HepG2 (cell line): ENCODE measurements around the gene GRK5. TPM values are rescaled to one million over a fixed set of nuclear protein-coding genes. Genes with fewer than 3 reads are reported as not detected.

Source experiments
- ATF2 ChIP-seq: sonication (generic); formaldehyde crosslinking; IDR thresholded peaks from 2 replicates; pipeline ENCODE4 v1.4.0; 2020; ENCODE audit warnings: missing genetic modification reagents
- BORCS8-MEF2B ChIP-seq: sonication (generic); formaldehyde crosslinking; IDR thresholded peaks from 2 replicates; pipeline ENCODE4 v1.8.0; 2022; ENCODE audit warnings: mild to moderate bottlenecking, missing genetic modification reagents
- DRAP1 ChIP-seq: IDR thresholded peaks from 2 replicates; pipeline ENCODE4 v1.6.1; 2016; ENCODE audit warnings: missing genetic modification reagents, missing compliant biosample characterization
- FOXO4 ChIP-seq: sonication (generic); formaldehyde crosslinking; conservative IDR thresholded peaks from 2 replicates; pipeline ENCODE4 v1.8.1; 2023; ENCODE audit warnings: missing genetic modification reagents
- MAFG ChIP-seq: sonication (generic); formaldehyde crosslinking; IDR thresholded peaks from 2 replicates; pipeline ENCODE4 v1.5.1; 2020; ENCODE audit warnings: mild to moderate bottlenecking, missing genetic modification reagents
- NFATC3 ChIP-seq: sonication (generic); formaldehyde crosslinking; IDR thresholded peaks from 2 replicates; pipeline ENCODE4 v1.5.1; 2020; ENCODE audit warnings: mild to moderate bottlenecking, missing genetic modification reagents
- PAXIP1 ChIP-seq: sonication (generic); formaldehyde crosslinking; conservative IDR thresholded peaks from 2 replicates; pipeline ENCODE4 v1.4.0; 2020; ENCODE audit warnings: mild to moderate bottlenecking, missing genetic modification reagents, moderate library complexity
- U2AF1 ChIP-seq: fragments of 200-400 bp; formaldehyde crosslinking; optimal IDR thresholded peaks from 2 replicates; pipeline ENCODE3; 2017; ENCODE audit warnings: mild to moderate bottlenecking, low read depth, low read length
- ZNF484 ChIP-seq: sonication (generic); formaldehyde crosslinking; IDR thresholded peaks from 2 replicates; pipeline ENCODE4 v1.5.1; 2020; ENCODE audit warnings: mild to moderate bottlenecking, low read depth, missing genetic modification reagents, borderline replicate concordance
- ZNF503 ChIP-seq: sonication (generic); formaldehyde crosslinking; IDR thresholded peaks from 2 replicates; pipeline ENCODE4 v1.4.0; 2020; ENCODE audit warnings: missing genetic modification reagents
- ZNF609 ChIP-seq: sonication (generic); formaldehyde crosslinking; IDR thresholded peaks from 2 replicates; pipeline ENCODE4 v1.4.0; 2020; ENCODE audit warnings: mild to moderate bottlenecking, missing genetic modification reagents, borderline replicate concordance
- ZNF644 ChIP-seq: IDR thresholded peaks from 2 replicates; pipeline ENCODE4 v1.6.1; 2016; ENCODE audit warnings: low read depth
- polyA plus RNA-seq, 8 experiments: library from polyadenylated mRNA; depleted of rRNA in 3 of 8; stranded (reverse) in 7 of 8; unstranded in 1 of 8; fragments of >200 nt; fragmentation: Illumina TruSeq in 4 of 8; extraction: Trizol in 4 of 8; gene quantifications; 2 replicates each; pipeline versions ENCODE4 v1.2.1 to v1.2.3, GENCODE V29; 2011 to 2016; ENCODE audit warnings: low read depth in 4 of 8, missing spikeins in 1 of 8, mixed read lengths in 1 of 8; ENCODE audit not compliant: insufficient read depth in 1 of 8
- total RNA-seq, 5 experiments: library from RNA; depleted of rRNA; stranded (reverse); fragments of >200 nt; fragmentation: Illumina TruSeq; extraction: Trizol; gene quantifications; 2 replicates each; pipeline ENCODE4 v1.2.3, GENCODE V29; 2016; ENCODE audit warnings: low read depth in 1 of 5

GRK5 gene
- total and polyA plus RNA-seq, 2 of the 13 experiments (the other 11 are each of a cell fraction or from before 2014, with no cell fraction given): 10.4 to 12.6 TPM

GRCh38 chr10:119178372-119179119, 28.8 kb upstream of the GRK5 start, which contains the start of gene PRDX3 (continued):
- TF ChIP-seq ZNF503 (CRISPR knock-in tag) (no peak; the same call in 1 of the 2 replicates), BORCS8-MEF2B (CRISPR knock-in tag) (peak; percentile 84), ZNF484 (CRISPR knock-in tag) (no peak), NFATC3 (CRISPR knock-in tag) (no peak), DRAP1 (CRISPR knock-in tag) (peak; percentile 62; the same call in 1 of the 2 replicates), MAFG (CRISPR knock-in tag) (no peak), ZNF644 (no peak), U2AF1 (no peak), ZNF609 (CRISPR knock-in tag) (peak; percentile 70; the same call in 1 of the 2 replicates), PAXIP1 (CRISPR knock-in tag) (no peak; the same call in 1 of the 2 replicates), ATF2 (0 out of 2 replicates have a peak, but pooled peaks have one; percentile 15), FOXO4 (CRISPR knock-in tag) (0 out of 2 replicates have a peak, but pooled peaks have one; percentile 47)
